Osteoblast (primary cell): ENCODE data around the gene RPS6KA5. TPM values are rescaled to one million over a fixed set of nuclear protein-coding genes. Genes with fewer than 3 reads are reported as not detected.
"Not testable (repeated sequence)": the region's sequence is repeated elsewhere in the genome, so short reads cannot be mapped to it uniquely, and the experiment has no call there.

Experiments
- DNase-seq: peaks from one replicate; pipeline ENCODE4 v3.0.0; 2011; ENCODE audit warnings: low spot score, mixed read lengths; ENCODE audit not compliant: insufficient read length; ENCODE audit errors: missing footprints
- H2AFZ ChIP-seq: 2 replicates; pipeline ENCODE4 v1.6.0; 2011; ENCODE audit warnings: mild to moderate bottlenecking, low read length
- H3K27ac ChIP-seq: 2 replicates; pipeline ENCODE4 v1.5.1; 2011; ENCODE audit warnings: mild to moderate bottlenecking, low read depth, low read length, moderate library complexity
- H3K27me3 ChIP-seq: 2 replicates; pipeline ENCODE4 v1.6.0; 2012; ENCODE audit warnings: mild to moderate bottlenecking, control low read depth, inconsistent platforms, low read length, moderate library complexity; ENCODE audit not compliant: insufficient read depth
- H3K36me3 ChIP-seq: 2 replicates; pipeline ENCODE4 v1.5.1; 2011; ENCODE audit warnings: mild to moderate bottlenecking, low read length, control low read depth, moderate library complexity; ENCODE audit not compliant: insufficient read depth
- H3K4me1 ChIP-seq: 2 replicates; pipeline ENCODE4 v1.5.1; 2011; ENCODE audit warnings: mild to moderate bottlenecking, low read length, control low read depth, moderate library complexity; ENCODE audit not compliant: insufficient read depth
- H3K4me2 ChIP-seq: 2 replicates; pipeline ENCODE4 v1.6.0; 2011; ENCODE audit warnings: mild to moderate bottlenecking, low read length; ENCODE audit not compliant: insufficient read depth
- H3K4me3 ChIP-seq: fragments of 200-600 bp; sonication (generic); 3 replicates; pipeline ENCODE4 v1.5.1; 2012; ENCODE audit warnings: mild to moderate bottlenecking, low read length, inconsistent platforms; ENCODE audit not compliant: insufficient read depth
- H3K79me2 ChIP-seq: 2 replicates; pipeline ENCODE4 v1.6.0; 2012; ENCODE audit warnings: mild to moderate bottlenecking, low read length, control low read depth, inconsistent platforms; ENCODE audit not compliant: insufficient read depth
- H3K9me3 ChIP-seq: 2 replicates; pipeline ENCODE4 v1.5.1; 2011; ENCODE audit warnings: low read depth, low read length, control low read depth
- H4K20me1 ChIP-seq: 2 replicates; pipeline ENCODE4 v1.6.0; 2012; ENCODE audit warnings: mild to moderate bottlenecking, low read length, control low read depth; ENCODE audit not compliant: insufficient read depth
- CTCF ChIP-seq: IDR thresholded peaks from 2 replicates; pipeline ENCODE4 v1.5.1; 2011; ENCODE audit warnings: mild to moderate bottlenecking, low read depth, low read length, moderate library complexity; ENCODE audit errors: extremely low read depth
- total RNA-seq: library from RNA; depleted of rRNA; stranded (reverse); fragments of >200 nt; gene quantifications from 2 replicates; pipeline ENCODE4 v1.2.3, GENCODE V29; 2012

The RPS6KA5 gene
- total RNA-seq, 1 donor = 1.4 TPM

GRCh38 chr14:90983560-90983959, 76.9 kb downstream of the RPS6KA5 start:
- H2AFZ ChIP-seq = no peak overlapping the region
- H4K20me1 ChIP-seq = no peaks in the 10 kb centered on the region
- DNase-seq = no peak
- no peak overlapping the region for H3K4me3 ChIP-seq
- H3K9me3 ChIP-seq = no peaks in the 10 kb centered on the region
- H3K27me3 ChIP-seq = no peaks in the 10 kb centered on the region
- H3K4me2 ChIP-seq = no peak overlapping the region
- no peaks in the 10 kb centered on the region for H3K4me1 ChIP-seq
- H3K79me2 ChIP-seq = no peaks in the 10 kb centered on the region
- no peaks in the 10 kb centered on the region for H3K36me3 ChIP-seq
- TF ChIP-seq CTCF = no peak
- H3K27ac ChIP-seq = no peak overlapping the region

- H3K27me3 ChIP-seq = no peaks in the 10 kb centered on the region
- H3K4me1 ChIP-seq = no peaks in the 10 kb centered on the region
- no peaks in the 10 kb centered on the region for H3K9me3 ChIP-seq
- no peaks in the 10 kb centered on the region for H4K20me1 ChIP-seq
- H3K4me3 ChIP-seq = no peak overlapping the region
- TF ChIP-seq CTCF = no peak
- H3K4me2 ChIP-seq = no peak overlapping the region
- no peak overlapping the region for H2AFZ ChIP-seq
- H3K27ac ChIP-seq = no peak overlapping the region
- no peak for DNase-seq
- no peaks in the 10 kb centered on the region for H3K36me3 ChIP-seq
- H3K79me2 ChIP-seq = no peaks in the 10 kb centered on the region
These were observed 78.8 kb downstream of the RPS6KA5 start for GRCh38 chr14:90981636-90982035.

- not testable (repeated sequence) for H3K79me2 ChIP-seq, H3K4me3 ChIP-seq, H3K27me3 ChIP-seq, DNase-seq, H2AFZ ChIP-seq, H3K36me3 ChIP-seq, H3K9me3 ChIP-seq, H3K27ac ChIP-seq, H3K4me2 ChIP-seq, H3K4me1 ChIP-seq, H4K20me1 ChIP-seq
These were observed 79.8 kb downstream of the RPS6KA5 start for GRCh38 chr14:90980636-90981035.

GRCh38 chr14:90979515-90979914, 80.9 kb downstream of the RPS6KA5 start:
- Histone ChIP-seq H3K36me3 (no peaks in the 10 kb centered on the region), H3K4me3 (no peak overlapping the region), H3K27ac (no peak overlapping the region), H3K27me3 (no peaks in the 10 kb centered on the region), H3K79me2 (no peaks in the 10 kb centered on the region), H3K9me3 (no peaks in the 10 kb centered on the region), H3K4me1 (no peaks in the 10 kb centered on the region), H2AFZ (no peak overlapping the region), H4K20me1 (no peaks in the 10 kb centered on the region), H3K4me2 (no peak overlapping the region)
- no peak for TF ChIP-seq CTCF
- DNase-seq = no peak
